Endothelial cell of umbilical vein (primary cell): Measurements from ENCODE around the gene CHMP4B. TPM values are rescaled to one million over a fixed set of nuclear protein-coding genes. Genes with fewer than 3 reads are reported as not detected.

Experiments
- BruUV-seq: library from RNA; stranded (reverse); fragments of 400-500 nt; replicated peaks from 2 replicates; lab custom pipeline; 2021; lab: Mats Ljungman, UMichigan
- CTCF ChIA-PET: fragments of 300-600, 350-600 bp; sonication (Branson Sonifier 250); formaldehyde crosslinking; loops from one replicate; lab custom pipeline; 2021; ENCODE audit warnings: antibody characterized with exemption, inconsistent platforms; lab: Charles Lee
- POLR2A ChIA-PET: fragments of 300-600, 350-600 bp; sonication (Branson Sonifier 250); formaldehyde crosslinking; loops from one replicate; lab custom pipeline; 2021; ENCODE audit warnings: antibody characterized with exemption, inconsistent platforms; lab: Charles Lee
- DNase-seq: peaks from one replicate; pipeline ENCODE4 v3.0.0-alpha.2; 2011; ENCODE audit warnings: low read depth, low spot score
- FAIRE-seq: peaks from 2 replicates; lab custom pipeline; 2011; peaks lifted over from hg19 to GRCh38; lab: Jason Lieb, UNC
- H2AFZ ChIP-seq: 2 replicates; pipeline ENCODE4 v1.6.0; 2012; ENCODE audit warnings: low read depth, low read length, control low read depth, inconsistent platforms
- H3K27ac ChIP-seq: 2 replicates; pipeline ENCODE4 v1.5.1; 2011; ENCODE audit warnings: low read depth, mild to moderate bottlenecking, control low read depth, low read length, moderate library complexity; ENCODE audit not compliant: insufficient read depth
- H3K27me3 ChIP-seq, 2 experiments: 2 replicates each; pipeline versions ENCODE4 v1.6.0 to v1.6.1; 2011; ENCODE audit warnings: low read length in 2 of 2, mixed read lengths in 1 of 2; ENCODE audit not compliant: control insufficient read depth in 2 of 2, insufficient read depth in 2 of 2
- H3K36me3 ChIP-seq, 2 experiments: 2 replicates in 1 of 2; 3 replicates in 1 of 2; pipeline ENCODE4 v1.5.1; 2011; ENCODE audit warnings: low read length in 2 of 2, mild to moderate bottlenecking in 1 of 2, moderate library complexity in 1 of 2; ENCODE audit not compliant: control insufficient read depth in 2 of 2, insufficient read depth in 2 of 2; ENCODE audit errors: extremely low read depth in 1 of 2
- H3K4me1 ChIP-seq: 3 replicates; pipeline ENCODE4 v1.5.1; 2011; ENCODE audit warnings: mild to moderate bottlenecking, low read length; ENCODE audit not compliant: control insufficient read depth, insufficient read depth; ENCODE audit errors: extremely low read depth
- H3K4me2 ChIP-seq: 2 replicates; pipeline ENCODE4 v1.6.1; 2011; ENCODE audit warnings: low read length, control low read depth, mixed read lengths; ENCODE audit not compliant: insufficient read depth
- H3K4me3 ChIP-seq, 3 experiments: fragments of 200-600 bp in 1 of 3; sonication (generic), shearing (Covaris generic) in 1 of 3; replicated peaks in 1 of 3; 2 replicates each; pipeline ENCODE4 v1.5.1; 2011 to 2016; ENCODE audit warnings: control low read depth in 3 of 3, low read length in 3 of 3, mild to moderate bottlenecking in 2 of 3, inconsistent platforms in 1 of 3, low read depth in 1 of 3, moderate library complexity in 1 of 3; ENCODE audit not compliant: insufficient read depth in 1 of 3
- H3K79me2 ChIP-seq: 2 replicates; pipeline ENCODE4 v1.6.0; 2012; ENCODE audit warnings: low read length, inconsistent platforms; ENCODE audit not compliant: control insufficient read depth, insufficient read depth
- H3K9ac ChIP-seq: replicated peaks from 2 replicates; pipeline ENCODE3; 2011; ENCODE audit warnings: low read length, control low read depth; ENCODE audit not compliant: insufficient read depth; ENCODE audit errors: extremely low read depth
- H3K9me1 ChIP-seq: replicated peaks from 3 replicates; pipeline ENCODE4 v1.6.0; 2011; ENCODE audit warnings: mild to moderate bottlenecking, low read length; ENCODE audit not compliant: control insufficient read depth, insufficient read depth; ENCODE audit errors: extremely low read depth
- H3K9me3 ChIP-seq: replicated peaks from 2 replicates; pipeline ENCODE4 v1.5.1; 2012; ENCODE audit warnings: low read length, inconsistent platforms; ENCODE audit not compliant: control insufficient read depth, insufficient read depth
- H4K20me1 ChIP-seq: replicated peaks from 2 replicates; pipeline ENCODE3; 2011; ENCODE audit warnings: mild to moderate bottlenecking, low read length; ENCODE audit not compliant: control insufficient read depth, insufficient read depth; ENCODE audit errors: extremely low read depth
- CTCF ChIP-seq, 2 donors: IDR thresholded peaks; 1 replicate in 1 of 2; 2 replicates in 1 of 2; pipeline ENCODE4 v1.5.1; 2011; ENCODE audit warnings: low read length in 2 of 2, mild to moderate bottlenecking in 2 of 2, moderate library complexity in 2 of 2, control low read depth in 1 of 2, inconsistent platforms in 1 of 2, low read depth in 1 of 2; ENCODE audit not compliant: insufficient read depth in 1 of 2; ENCODE audit errors: extremely low read depth in 1 of 2
- EZH2 ChIP-seq: IDR thresholded peaks from 2 replicates; pipeline ENCODE4 v1.6.1; 2012; ENCODE audit warnings: borderline replicate concordance, low read depth, mild to moderate bottlenecking, moderate library complexity, low read length, inconsistent platforms; ENCODE audit not compliant: severe bottlenecking
- FOS ChIP-seq: IDR thresholded peaks from 2 replicates; pipeline ENCODE4 v1.6.1; 2011; ENCODE audit warnings: mild to moderate bottlenecking, low read length, moderate library complexity, borderline replicate concordance; ENCODE audit not compliant: insufficient read depth
- JUN ChIP-seq: IDR thresholded peaks from 2 replicates; pipeline ENCODE4 v1.6.1; 2011; ENCODE audit warnings: borderline replicate concordance, low read depth; ENCODE audit not compliant: insufficient read length, insufficient read depth
- MAX ChIP-seq: IDR thresholded peaks from 2 replicates; pipeline ENCODE4 v1.6.1; 2011; ENCODE audit not compliant: insufficient read depth, insufficient read length
- MYC ChIP-seq: IDR thresholded peaks from one replicate; pipeline ENCODE4 v1.6.1; 2011; ENCODE audit warnings: mild to moderate bottlenecking, low read depth, low read length
- POLR2A ChIP-seq: IDR thresholded peaks from 2 replicates; pipeline ENCODE4 v1.6.1; 2012; ENCODE audit warnings: low read depth, mild to moderate bottlenecking, control low read depth, low read length
- POLR2AphosphoS5 ChIP-seq: IDR thresholded peaks from 2 replicates; pipeline ENCODE4 v1.6.1; 2012; ENCODE audit warnings: low read depth, mild to moderate bottlenecking, control low read depth, low read length, moderate library complexity; ENCODE audit not compliant: insufficient read depth
- dilution Hi-C: fragments of 300-500 bp; cut with MboI; formaldehyde crosslinking; loops from one replicate; pipeline ENCODE4 v1.15.0; 2019; ENCODE audit warnings: low sequenced_read_pairs; ENCODE audit not compliant: extremely low pct_ligation_motif_present
- intact Hi-C: fragments of 100-400 bp; cut with micrococcal nuclease; formaldehyde crosslinking; loops from one replicate; pipeline ENCODE4 v1.10.0; 2022
- polyA plus RNA-seq, 4 experiments: library from polyadenylated mRNA; depleted of rRNA in 3 of 4; stranded (reverse) in 3 of 4; unstranded in 1 of 4; fragments of >200 nt; gene quantifications; 2 replicates each; pipeline versions ENCODE4 v1.2.1 to v1.2.3, GENCODE V29; 2011 to 2012; ENCODE audit warnings: missing spikeins in 1 of 4
- total RNA-seq: library from RNA; stranded (reverse); gene quantifications from 2 replicates; pipeline ENCODE4 v1.2.3, GENCODE V29; 2021

The CHMP4B gene
- total and polyA plus RNA-seq, 2 donors (not counting 3 experiments of a cell fraction or from before 2014, with no cell fraction given): 64.7 to 112 TPM

GRCh38 chr20:33862709-33863403 is 51.7 kb downstream of the CHMP4B start:
- dilution Hi-C loops: no loop called here
- peaks cover 0 to 4% of the 10 kb centered on the region in 2 experiments for H3K27me3 ChIP-seq
- no peaks in the 10 kb centered on the region for H3K36me3 ChIP-seq
- FAIRE-seq (peak; percentile 72), DNase-seq (peak; percentile 65)
- peaks cover 23% of the 10 kb centered on the region for H3K4me1 ChIP-seq
- H3K9me1 ChIP-seq: no peaks in the 10 kb centered on the region
- no peak overlapping the region for H3K4me2 ChIP-seq
- no peak overlapping the region for H2AFZ ChIP-seq
- H3K9ac ChIP-seq: no peak overlapping the region
- H4K20me1 ChIP-seq: no peaks in the 10 kb centered on the region
- ChIA-PET POLR2A (interaction anchor here (0.7 to 1.0 kb wide), 3 partner anchors 130 to 249 kb away, joined by 3 read pairs; partner anchors contain the start of genes EIF2S2 and RALY), CTCF (interaction anchor here (0.5 to 6.1 kb wide), 55 partner anchors 9 to 360 kb away, joined by 3 to 158 read pairs (median 5); partner anchors contain the start of genes CHMP4B, EIF2S2 and RALY)
- no TSS peak for BruUV-seq
- peak overlapping the region in 1 of 3 experiments; percentile 7 for H3K4me3 ChIP-seq
- H3K27ac ChIP-seq: no peak overlapping the region
- no peaks in the 10 kb centered on the region for H3K79me2 ChIP-seq
- TF ChIP-seq MYC (no peak), EZH2 (no peak), MAX (no peak), FOS (no peak), CTCF (IDR thresholded peaks at IDR 0.05; ENCODE audit: extremely low read depth in 1 of 2, insufficient read depth in 1 of 2, low read depth in 1 of 2, low read length in 2 of 2) (peak; percentile 74 to 89), JUN (no peak), POLR2A (no peak), POLR2AphosphoS5 (no peak)
- intact Hi-C loops: loop anchor here (1.0 kb wide), 3 partner anchors 52 to 266 kb away; no protein-coding TSS in a partner anchor
- H3K9me3 ChIP-seq: no peaks in the 10 kb centered on the region
